Measurements from ENCODE around the gene RETN.

The RETN gene, protein sequence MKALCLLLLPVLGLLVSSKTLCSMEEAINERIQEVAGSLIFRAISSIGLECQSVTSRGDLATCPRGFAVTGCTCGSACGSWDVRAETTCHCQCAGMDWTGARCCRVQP

DNA sequence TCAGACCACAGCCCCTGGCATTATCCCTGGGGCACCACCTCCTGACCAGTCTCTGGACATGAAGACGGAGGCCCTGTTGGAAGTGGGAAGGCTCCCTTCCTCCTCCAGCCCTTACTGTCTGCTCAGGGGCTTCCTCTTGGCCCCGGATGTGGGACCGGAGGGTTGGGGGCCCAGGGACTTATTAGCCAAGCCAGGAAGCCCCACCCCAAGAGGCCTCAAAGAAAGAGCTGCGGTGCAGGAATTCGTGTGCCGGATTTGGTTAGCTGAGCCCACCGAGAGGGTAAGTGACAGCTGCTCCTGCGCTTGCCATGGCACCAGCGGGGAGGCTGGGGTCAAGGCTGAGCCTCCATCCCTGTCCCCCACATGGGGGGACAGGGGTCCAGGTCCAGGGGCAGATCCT, at the start of gene RETN:
TSS of gene RETN (plus strand) at position 208 of the 400 bp plus-strand sequence. CDS start 278 bp downstream, outside the sequence.
- no peak for DNase-seq

DNA sequence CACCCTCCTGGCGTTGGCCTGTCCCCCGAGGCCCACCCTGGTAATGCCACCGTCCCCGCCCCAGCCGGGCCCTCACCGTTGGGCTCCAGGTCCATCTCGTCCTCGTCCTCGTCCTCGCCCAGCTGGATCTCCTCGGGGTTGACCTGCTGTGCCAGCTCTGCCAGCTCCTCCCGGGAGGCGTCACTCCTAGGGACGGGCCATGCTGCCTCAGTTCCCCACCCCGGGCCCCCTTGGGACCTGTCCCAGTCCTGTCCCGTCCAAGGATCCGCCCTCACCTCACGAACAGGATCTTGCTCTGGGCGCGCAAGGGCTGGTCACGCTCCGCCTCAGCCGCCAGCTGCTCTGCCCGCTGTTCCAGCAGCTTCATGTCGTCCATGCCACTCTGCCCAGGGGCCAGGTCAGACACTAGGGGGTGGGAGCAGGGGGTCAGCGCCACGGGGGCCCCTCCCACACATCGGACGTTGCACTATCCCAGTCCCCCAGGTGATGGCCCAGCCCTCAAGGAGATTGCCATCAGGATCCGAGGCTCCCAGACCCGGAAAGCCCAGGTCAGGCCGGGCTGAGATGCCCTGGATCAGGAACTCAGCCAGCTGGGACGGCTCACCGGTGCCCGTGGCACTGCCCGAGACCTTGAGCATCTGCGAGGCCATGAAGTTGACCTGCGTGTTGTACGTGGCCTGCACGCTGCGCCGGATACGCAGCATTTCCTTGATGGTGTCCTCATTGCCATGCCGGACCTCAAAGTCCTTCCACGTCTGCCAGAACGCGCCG, 49.0 kb upstream of the RETN start:
- no peak for DNase-seq

DNA sequence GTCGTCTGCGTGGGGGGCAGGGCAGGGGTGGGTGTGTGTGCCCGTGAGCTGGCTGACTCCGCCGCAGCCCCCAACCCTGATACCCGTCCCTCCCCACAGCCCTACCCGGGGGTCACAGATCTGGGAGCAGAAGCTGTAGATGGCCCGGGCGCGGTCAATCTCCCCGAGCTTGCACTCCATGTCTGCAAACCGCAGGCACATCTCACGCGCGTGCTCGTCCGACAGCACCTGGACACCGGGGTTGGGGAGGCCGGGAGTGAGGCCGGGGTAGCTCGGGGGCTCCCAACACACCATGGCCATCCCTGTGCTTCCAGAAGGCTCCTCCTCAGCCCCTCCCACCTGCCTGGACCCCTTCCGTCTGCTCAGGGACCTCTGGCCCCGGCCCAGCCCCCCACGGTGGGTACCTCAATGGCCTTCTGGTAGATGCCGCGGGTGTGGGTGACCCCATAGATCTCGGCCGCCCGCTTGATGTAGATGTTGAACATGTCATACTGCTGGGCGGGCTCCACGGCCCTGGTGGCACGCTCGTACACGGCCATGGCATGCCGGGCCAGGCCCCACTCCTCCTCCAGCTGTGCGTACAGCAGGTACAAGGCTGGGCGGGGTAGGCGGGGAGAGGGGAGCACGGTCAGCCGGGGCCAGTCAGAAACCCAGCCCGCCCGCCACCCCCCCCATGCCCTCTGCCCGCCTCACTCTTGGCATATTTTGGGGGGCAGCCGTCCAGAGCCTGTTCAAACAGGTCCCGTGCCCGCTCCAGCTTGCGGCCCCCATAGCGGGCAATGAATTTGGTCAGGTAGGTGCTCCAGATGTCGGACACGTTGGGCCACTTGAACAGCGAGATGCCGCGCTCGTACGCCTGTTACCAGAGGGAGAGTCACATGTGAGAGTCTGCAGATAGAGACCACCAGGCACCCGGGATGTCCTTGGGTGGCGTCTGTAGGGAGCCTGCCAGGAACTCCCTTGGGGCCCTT, 48.1 kb upstream of the RETN start:
- no peak for DNase-seq

DNA sequence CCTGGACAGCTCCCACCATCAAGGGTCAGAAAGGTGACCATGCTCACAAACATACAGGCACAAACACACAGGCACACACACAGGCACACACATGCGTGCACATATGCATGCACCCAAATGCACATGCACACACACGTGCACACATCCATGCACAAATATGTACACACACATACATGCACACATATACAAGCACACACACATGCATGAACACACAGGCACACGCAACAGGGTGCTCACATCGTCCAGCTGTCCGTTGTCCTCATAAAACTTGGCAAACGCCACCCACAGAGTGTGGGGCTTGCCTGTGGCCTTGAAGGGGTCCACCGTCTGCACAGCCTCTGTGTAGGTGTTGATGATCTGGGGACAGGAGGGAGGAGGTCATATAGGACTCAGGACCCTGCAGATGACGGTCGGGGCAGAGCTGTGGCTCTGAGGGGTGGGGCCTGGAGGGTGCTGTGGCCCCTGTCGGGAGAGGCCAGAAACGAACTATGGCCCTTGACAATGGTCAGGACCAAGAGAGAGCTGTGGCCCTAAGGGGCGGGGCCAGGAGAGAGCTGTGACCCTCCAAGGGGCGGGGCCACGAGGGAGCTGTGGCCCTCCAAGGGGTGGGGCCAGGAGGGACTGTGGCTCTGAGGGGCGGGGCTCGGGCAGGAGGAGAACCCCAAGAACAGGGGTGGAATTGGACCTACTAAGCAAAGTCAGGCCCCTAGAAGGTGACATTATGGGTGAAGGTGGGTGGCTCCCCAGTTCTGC, 45.7 kb upstream of the RETN start:
- no peak for DNase-seq

DNA sequence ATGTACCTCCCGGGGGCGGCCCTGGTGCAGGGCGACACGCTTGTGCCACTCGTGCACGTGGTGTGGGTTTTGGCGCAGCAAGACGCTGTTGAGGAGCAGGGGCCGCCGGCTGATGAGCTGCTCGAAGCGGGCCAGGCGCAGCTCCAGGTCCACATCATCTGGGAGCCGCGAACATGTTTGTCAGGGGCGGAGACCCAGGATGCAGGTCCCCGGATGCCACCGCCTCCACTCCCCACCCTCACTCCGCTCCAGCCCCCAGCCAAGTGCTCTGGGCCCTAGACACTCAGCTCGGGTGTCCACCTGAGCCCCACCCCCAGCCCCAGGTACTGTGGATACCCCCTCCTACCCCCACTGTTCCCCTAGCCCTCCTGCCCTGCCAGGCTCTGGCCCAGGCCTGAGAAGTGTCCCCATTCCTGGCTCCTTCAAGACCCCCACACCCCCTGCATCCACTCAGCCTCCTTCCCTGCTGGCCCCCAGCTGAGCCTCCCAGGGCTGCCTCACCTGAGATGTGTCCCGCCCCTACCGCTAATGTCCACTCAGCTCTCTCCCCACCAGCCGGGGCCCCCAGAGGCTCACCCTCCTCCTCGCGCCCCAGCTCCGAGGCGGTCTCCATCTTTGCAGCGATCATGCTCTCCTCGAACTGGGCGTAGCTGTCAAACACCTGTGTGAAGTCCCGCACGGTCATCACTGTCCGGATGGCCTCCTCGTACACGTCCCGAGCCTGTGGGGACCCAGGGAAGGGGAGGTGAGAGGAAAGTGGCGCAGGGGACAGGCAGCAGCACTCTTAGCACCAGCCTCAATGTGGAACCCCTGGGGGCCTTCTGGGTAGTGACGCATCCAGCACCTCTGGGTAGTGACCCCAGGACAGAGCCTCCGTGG, 44.9 kb upstream of the RETN start:
- no peak for DNase-seq

DNA sequence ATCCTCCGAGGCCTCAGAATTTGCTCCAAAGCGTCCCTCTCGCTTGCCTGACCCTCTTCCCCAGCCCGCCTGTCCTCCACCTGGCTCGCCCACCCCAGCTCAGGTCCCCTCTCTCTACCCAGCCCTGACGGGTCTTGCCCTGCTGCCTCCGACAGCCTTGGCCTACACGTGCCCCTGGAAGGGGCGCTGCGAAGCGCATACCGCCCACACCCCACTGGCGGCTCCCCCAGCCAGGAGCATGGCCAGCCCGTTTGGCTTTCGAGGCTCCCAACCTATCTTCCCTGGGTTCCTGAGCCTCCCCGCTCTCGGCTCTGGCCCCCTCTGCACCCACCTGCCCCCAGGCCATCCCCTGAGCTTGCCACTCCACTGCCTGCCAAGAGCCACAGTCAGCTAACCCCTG, 44.0 kb upstream of the RETN start:
- no peak for DNase-seq

DNA sequence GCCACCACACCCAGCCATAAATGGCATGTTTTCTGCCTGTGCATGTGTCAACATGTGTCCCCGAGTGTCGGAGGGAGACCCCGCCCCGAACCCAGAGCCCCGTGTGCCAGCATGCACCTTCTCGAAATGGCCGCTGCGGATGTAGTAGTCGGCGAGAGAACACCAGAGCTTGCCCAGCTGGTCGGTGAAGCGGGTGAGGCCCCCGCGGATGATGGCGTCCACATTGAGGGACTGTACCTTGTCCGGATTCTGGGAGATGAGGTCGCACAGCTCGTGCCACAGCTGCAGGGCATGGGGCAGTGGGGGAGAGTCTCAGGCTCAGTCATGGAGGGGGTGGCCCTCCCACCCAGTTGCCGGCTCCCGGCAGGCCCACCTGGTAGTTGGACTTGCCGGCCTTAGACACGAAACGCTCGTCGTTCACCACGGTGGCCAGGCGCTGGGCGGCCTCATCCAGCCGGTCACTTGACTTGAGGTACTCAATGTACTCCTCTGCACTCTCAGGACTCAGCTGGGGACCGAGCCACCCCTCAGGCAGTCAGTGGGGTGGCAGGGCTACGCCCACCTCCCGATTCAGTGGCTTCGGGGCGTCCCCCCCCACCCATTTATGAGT, 43.0 kb upstream of the RETN start:
- no peak for DNase-seq

DNA sequence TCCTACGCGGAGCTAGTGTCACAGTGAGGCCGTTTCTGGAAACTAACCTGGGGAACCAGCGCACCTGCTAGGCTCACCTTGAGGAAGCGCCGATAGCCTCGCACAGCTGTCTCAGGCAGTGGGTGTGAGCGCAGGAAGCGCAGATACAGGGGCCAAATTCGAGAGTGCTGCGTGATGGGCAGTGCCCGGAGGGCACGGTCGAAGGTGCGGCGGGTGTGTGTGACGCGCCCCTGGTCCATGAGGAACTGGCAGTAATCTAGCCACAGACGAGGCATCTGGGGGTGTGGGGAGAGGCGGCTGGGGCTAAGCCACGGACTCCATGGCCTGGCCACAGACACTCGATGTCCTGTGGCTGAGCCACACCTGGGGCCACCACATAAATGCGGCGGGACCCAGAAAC, 41.7 kb upstream of the RETN start:
- no peak for DNase-seq

DNA sequence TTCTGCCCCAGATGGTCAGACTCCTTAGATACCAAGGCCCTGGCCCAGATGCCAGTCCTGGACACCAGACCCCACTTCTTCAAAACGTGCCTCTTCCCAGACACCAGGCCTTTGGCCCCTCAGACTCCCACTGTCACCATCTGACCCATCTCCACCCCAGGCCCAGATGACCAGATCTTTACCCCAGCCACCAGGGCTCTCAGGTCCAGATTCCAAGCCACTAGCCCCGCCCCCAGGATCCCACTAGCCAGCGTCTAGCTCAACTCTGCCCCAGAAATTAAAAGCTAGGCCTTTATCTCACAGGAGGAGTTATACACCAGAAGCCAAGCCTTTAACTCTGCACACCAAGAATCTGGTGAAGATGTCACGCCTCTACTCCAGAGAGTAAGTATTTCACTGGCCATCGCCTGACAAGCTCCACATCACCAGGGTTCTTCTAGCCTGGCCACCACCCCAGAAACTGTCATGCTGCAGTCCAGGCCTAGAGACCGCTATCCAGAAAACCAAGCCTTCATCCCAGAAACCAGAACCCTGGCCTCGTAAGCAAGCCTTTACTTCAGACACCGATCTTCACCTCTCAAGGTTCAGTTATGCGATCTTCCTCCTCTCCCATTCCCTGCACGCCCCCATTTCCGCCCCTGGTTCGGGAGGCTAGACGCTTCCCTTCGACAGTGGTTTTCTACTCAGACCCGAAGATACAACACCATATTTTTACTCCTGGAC, 40.1 kb upstream of the RETN start:
- DNase-seq: no peak

DNA sequence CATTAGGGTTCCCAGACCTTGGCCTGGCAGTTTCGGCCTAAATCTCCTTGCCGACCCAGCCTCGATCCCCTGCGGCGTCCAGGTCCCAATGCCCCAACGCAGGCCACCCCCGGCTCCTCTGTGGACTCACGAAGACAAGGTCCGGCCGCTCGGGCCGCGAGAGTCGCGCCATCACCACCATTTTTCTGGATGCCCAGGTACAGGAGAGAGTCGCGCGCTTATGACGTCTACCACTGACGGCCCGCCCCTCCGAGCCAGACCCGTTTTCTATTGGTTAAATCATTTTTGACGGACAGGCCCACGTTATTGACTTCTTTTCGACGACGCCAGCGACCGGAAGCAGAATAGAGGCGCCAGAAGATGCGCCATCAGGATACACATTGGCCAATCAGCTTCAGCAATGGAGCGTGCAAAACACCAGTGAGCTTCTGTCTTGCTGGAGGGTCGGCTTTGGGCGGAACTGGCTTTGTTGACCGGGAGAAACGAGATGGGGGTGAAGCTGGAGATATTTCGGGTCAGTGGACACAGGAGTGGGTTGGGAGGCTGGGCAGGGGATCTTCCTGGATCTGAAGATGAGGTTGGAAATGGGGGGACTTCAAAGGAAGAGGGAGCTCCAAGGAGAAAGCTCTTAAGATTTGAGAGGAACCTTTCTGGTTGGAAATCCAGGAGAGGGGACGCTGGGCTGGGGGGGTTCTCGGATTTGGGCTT, 39.3 kb upstream of the RETN start, which contains the start of the genes PET100 and XAB2:
TSS of gene PET100 (plus strand) at position 447 of the 708 bp plus-strand sequence. CDS start at position 488, 41 bp downstream.
TSS of gene XAB2 (minus strand) at position 199 of the 708 bp plus-strand sequence. CDS start at position 181, 18 bp downstream.
- DNase-seq: peak; percentile 93

DNA sequence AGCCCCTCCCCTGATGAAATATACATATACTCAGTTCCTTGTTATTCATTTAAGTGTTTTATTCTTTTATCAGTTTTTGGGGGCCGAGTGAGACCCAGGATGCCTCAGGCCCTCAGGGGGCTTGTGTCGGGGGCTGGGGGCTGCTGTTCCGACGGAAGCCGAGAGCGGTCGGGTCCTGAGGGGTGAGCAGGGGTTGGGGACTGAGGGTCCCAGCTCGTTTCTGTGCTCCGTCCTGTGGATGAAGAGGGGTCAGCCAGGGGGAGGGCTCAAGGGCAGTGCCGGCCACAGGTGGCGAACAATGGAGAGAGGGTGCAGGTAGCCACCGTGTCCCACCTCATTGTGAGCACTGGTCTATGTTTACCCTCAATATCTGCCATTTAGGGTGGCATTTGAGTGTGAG, 37.3 kb upstream of the RETN start:
- no peak for DNase-seq

DNA sequence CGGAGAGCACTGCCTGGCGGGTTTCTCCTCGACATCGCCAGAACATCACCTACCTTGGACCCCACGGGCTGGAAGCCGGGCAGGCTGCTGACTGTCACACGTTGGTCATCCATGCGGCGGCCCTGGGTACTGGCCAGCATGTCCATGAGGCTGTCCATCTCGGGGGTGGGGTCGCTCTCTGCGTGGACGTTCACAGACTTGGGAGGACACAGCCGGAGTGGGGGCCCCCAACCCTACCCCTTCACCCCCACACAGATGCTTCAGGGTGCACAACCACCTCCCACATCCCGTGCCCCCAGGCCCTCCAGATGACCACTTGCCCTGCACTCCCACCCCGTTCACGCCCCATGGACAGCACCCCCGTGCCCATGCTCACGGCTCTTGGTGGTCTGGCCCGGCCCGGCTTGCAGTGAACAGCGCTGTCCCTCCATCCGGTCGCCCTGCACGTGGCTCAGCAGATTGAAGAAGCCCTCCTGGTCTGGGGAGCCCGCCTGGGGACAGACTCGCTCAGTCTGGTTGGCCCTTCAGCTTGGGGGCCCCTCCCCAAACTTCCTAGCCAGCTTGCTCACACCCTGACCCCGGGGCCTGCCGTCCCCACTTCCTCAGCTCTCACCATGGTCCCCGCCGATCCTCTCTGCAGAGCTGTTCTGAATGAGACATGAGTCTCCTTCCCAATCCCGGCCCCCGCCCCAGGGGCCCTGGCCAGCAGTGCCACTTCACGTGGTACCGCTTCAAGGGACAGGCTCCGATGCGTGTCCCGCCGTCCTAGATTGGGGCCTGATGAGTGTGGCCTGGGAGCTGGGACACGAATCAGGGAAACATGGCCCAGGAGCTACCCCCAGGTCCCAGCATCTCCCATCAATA, 36.3 kb upstream of the RETN start:
- no peak for DNase-seq

DNA sequence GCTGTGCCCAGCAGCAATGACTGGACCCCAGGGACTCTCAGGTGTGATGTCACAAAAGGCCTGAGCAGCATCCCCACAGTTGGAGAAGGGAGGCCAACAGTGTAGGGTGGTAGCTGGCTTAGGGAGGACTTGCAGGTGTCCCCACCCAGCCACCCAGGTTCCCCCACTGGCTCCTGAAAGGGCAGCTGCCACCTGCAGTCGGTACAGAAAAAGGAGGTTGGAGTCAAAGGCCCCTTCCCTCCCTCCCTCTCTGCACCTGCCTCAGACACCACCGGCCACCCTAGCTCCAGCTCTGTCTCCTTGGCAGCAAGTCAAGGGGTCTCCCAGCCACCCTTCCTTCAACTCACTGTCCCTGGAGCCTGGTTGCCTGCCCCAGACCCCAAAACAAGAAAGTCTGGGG, 35.2 kb upstream of the RETN start, which contains the start of gene PCP2:
TSS of gene PCP2 (minus strand) at position 22 of the 400 bp plus-strand sequence. CDS start 262 bp downstream, outside the sequence.
- no peak for DNase-seq

DNA sequence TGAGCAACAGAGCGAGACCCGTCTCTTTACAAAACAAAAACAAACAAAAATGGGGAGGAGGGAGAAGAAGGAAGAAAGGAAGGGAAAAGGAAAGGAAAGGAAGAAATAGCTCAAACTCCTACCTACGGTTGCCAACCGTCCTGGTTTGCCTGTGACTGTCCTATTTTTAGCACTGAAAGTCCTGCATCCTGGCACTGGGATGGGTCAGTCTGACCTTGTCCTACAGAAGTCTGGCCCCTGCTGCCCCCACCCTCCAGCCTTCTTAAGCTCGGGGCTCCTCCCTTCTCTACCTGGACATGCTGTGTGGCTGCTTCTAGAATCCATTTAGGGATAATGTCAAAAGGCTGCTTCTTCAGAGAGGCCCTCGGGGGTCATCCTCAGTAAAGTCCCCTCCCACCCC, 33.2 kb upstream of the RETN start:
- no peak for DNase-seq

DNA sequence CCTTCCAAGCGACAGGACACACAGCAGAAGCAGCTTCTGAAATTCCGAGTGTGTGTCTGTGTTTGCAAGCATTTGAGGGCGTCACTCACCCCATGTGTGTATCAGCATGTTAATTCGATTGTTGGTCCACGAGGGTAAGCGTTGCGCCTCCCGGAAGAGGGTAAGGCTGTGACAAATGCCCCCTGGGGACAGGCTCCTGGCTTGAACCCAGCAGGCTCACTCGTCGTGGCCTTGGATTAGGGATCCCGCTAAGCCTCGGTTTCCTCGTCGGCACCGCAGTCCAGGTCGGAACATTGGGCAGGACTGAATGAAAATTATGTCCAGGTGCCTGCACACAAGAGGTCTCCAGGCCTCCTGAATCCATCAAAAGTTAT, 32.5 kb upstream of the RETN start:
- DNase-seq: no peak

DNA sequence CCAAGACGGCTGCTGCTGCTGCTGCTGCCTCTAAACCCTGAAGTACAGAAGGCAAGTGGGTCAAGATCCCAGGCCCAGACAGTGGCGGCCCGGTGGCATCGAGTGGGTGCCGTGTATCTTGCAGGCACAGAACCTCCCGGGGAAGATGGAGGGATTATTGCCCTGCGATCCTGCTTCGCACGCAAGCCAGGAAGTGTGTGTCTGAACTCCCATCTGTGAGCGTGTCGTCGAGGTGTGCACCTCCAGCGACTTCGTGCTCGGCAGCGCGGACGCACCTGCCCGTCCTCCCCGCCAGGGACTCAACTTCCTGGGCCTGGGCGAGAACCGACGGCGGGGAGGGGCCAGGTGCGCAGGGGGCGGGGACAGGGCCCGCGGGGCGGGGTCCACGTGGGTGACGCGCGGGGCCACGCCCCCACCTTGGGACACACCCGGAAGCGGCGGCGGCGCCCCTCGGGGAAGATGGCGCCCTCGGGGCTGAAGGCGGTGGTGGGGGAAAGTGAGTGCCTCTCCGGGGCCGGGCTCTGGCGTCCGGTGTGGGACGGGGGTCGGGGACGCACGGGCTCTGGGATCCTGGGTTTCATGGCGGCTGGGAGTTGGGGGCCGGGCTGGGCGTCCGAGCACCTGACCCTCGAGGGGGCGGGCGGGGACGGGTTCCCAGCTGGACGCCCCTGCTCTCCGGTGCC, 32.0 kb upstream of the RETN start, which contains the start of gene STXBP2:
TSS of gene STXBP2 (plus strand) at position 420 of the 683 bp plus-strand sequence. CDS start at position 460, 40 bp downstream.
- peak; percentile 95 for DNase-seq

DNA sequence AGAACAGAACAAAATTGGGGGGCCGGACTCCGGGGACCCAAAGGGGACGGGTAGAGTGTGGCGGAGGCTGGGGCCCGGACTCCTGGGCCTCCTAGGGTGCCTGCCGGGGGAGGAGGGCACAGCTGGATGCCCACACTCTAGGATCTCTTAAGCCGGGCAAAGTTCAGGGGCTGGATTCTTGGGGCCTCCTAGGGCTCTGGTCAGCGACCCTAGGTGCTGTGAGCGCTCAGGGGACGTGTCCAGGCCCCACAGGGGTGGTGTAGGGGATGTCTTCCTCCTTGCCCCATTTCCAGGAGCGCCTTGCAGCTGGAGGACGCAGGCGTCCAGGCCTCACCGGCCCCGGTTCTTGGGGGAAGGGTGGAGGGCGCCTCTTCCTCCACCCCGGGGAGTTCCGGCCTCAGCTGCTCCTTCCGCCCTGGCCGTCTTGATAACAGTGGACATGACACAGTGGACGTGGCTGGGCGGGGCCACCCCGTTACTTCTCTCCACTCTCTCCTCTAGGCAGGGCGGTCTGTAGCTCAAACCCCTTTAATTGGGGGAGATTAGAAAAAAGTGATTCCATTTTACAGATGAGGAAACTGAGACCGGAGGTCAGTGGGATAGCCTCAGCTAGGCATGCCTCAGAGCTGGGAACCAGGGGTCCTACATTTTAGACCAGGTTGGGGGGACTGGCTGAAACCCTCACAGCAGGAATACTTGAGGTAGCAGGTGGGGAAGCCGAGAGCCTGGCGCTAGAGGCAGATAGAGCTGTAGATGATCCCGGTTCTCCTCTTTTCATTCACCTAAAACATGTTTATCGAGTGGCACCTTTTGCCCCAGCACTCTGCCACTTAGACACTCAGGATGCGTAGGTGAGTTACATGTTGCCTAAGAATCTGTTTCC, 31.2 kb upstream of the RETN start:
- DNase-seq: peak; percentile 18

All from CD4-positive, alpha-beta T cell treated with Interleukin-17A for 4 hours (primary cell).